ENCODE results near the gene PTPRN2.

DNA sequence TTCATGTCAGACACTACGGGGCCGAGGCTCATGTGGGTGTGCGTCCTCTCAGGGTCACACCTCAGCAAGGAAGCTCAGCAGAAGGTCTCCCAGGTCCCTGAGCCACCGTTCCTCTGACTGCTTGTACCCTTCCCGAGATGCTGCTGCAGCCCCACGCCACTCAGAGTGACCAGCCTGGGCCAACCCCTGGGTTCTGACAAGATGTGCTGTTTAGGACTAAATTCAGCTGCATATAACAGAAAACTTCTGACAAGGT lies 738.4 kb downstream of the PTPRN2 start:
- no peak for TF ChIP-seq POLR2AphosphoS5 (IDR thresholded peaks at IDR 0.05; ENCODE audit: low read depth, low read length)
- no peak for TF ChIP-seq EZH2phosphoT487 (IDR thresholded peaks at IDR 0.05; ENCODE audit: borderline replicate concordance, low read depth)
- TF ChIP-seq, protein P1, sequence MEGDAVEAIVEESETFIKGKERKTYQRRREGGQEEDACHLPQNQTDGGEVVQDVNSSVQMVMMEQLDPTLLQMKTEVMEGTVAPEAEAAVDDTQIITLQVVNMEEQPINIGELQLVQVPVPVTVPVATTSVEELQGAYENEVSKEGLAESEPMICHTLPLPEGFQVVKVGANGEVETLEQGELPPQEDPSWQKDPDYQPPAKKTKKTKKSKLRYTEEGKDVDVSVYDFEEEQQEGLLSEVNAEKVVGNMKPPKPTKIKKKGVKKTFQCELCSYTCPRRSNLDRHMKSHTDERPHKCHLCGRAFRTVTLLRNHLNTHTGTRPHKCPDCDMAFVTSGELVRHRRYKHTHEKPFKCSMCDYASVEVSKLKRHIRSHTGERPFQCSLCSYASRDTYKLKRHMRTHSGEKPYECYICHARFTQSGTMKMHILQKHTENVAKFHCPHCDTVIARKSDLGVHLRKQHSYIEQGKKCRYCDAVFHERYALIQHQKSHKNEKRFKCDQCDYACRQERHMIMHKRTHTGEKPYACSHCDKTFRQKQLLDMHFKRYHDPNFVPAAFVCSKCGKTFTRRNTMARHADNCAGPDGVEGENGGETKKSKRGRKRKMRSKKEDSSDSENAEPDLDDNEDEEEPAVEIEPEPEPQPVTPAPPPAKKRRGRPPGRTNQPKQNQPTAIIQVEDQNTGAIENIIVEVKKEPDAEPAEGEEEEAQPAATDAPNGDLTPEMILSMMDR (IDR thresholded peaks at IDR 0.05), result no peak
- TF ChIP-seq, protein P2, sequence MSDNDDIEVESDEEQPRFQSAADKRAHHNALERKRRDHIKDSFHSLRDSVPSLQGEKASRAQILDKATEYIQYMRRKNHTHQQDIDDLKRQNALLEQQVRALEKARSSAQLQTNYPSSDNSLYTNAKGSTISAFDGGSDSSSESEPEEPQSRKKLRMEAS (IDR thresholded peaks at IDR 0.05; ENCODE audit: low read depth), result no peak
- TF ChIP-seq TAF1 (IDR thresholded peaks at IDR 0.05; ENCODE audit: borderline replicate concordance, low read depth, low read length), result no peak
- TF ChIP-seq, protein P3, sequence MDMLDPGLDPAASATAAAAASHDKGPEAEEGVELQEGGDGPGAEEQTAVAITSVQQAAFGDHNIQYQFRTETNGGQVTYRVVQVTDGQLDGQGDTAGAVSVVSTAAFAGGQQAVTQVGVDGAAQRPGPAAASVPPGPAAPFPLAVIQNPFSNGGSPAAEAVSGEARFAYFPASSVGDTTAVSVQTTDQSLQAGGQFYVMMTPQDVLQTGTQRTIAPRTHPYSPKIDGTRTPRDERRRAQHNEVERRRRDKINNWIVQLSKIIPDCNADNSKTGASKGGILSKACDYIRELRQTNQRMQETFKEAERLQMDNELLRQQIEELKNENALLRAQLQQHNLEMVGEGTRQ (IDR thresholded peaks at IDR 0.05; ENCODE audit: borderline replicate concordance, low read depth, low read length), result no peak
- TF ChIP-seq FOXM1 (IDR thresholded peaks at IDR 0.05; ENCODE audit: low read depth), result no peak
- no peak for TF ChIP-seq MXI1 (IDR thresholded peaks at IDR 0.05; ENCODE audit: low read depth, low read length)
- TF ChIP-seq JUND (IDR thresholded peaks at IDR 0.05), result no peak
- TF ChIP-seq EP300 (IDR thresholded peaks at IDR 0.05; ENCODE audit: borderline replicate concordance in 1 of 2, low read depth in 1 of 2, low read length in 1 of 2), result no peak
- TF ChIP-seq RFX5 (IDR thresholded peaks at IDR 0.05; ENCODE audit: low read length), result no peak
- TF ChIP-seq TEAD4 (IDR thresholded peaks at IDR 0.05; ENCODE audit: borderline replicate concordance, insufficient read depth), result no peak
